HG03025 (cell line): ENCODE measurements around the gene GCNT4.

Experiments used
- ATAC-seq: cut with Tn5 transposase; IDR thresholded peaks from one replicate; pipeline ENCODE4 v1.9.1; 2021; ENCODE audit warnings: mild to moderate bottlenecking, moderate library complexity; ENCODE audit not compliant: unreplicated experiment, low FRiP score

The GCNT4 gene

GRCh38 chr5:75018805-75019587, 33.4 kb downstream of the GCNT4 start:
- ATAC-seq: no peak

- no peak for ATAC-seq
These were observed 34.4 kb downstream of the GCNT4 start for GRCh38 chr5:75017971-75018370.

GRCh38 chr5:75016896-75017295, 35.5 kb downstream of the GCNT4 start:
- ATAC-seq: no peak

- no peak for ATAC-seq
These were observed 39.6 kb downstream of the GCNT4 start for GRCh38 chr5:75012748-75013147.

GRCh38 chr5:75010838-75011237, 41.5 kb downstream of the GCNT4 start:
- no peak for ATAC-seq

- ATAC-seq: no peak
These were observed 42.6 kb downstream of the GCNT4 start for GRCh38 chr5:75009556-75010345.

- ATAC-seq: no peak
These were observed 45.2 kb downstream of the GCNT4 start for GRCh38 chr5:75006865-75007822.

GRCh38 chr5:75005561-75005960, 46.8 kb downstream of the GCNT4 start:
- ATAC-seq: no peak
